GM21423 (cell line): ENCODE data around the gene S100B.
"Not testable (repeated sequence)": the region's sequence is repeated elsewhere in the genome, so short reads cannot be mapped to it uniquely, and the experiment has no call there.

ENCODE experiments used
- ATAC-seq: cut with Tn5 transposase; IDR thresholded peaks from one replicate; pipeline ENCODE4 v1.9.1; 2021; ENCODE audit warnings: mild to moderate bottlenecking, moderate library complexity; ENCODE audit not compliant: unreplicated experiment

S100B gene

GRCh38 chr21:46604329-46604974 is 430 bp downstream of the S100B start:
- no peak for ATAC-seq

- ATAC-seq: no peak
Measured at GRCh38 chr21:46603228-46603627, 1.7 kb downstream of the S100B start.

- ATAC-seq: no peak
Measured at GRCh38 chr21:46600978-46601377, 3.9 kb downstream of the S100B start.

GRCh38 chr21:46600305-46600704 is 4.6 kb downstream of the S100B start:
- ATAC-seq: no peak

GRCh38 chr21:46598581-46599572 is 6.0 kb downstream of the S100B start:
- no peak for ATAC-seq

- ATAC-seq: no peak
Measured at GRCh38 chr21:46597896-46598343, 7.0 kb downstream of the S100B start.

GRCh38 chr21:46597031-46597430 is 7.9 kb downstream of the S100B start:
- no peak for ATAC-seq

GRCh38 chr21:46596201-46596600 is 8.7 kb downstream of the S100B start:
- ATAC-seq: no peak

- ATAC-seq: no peak
Measured at GRCh38 chr21:46594276-46594675, 10.6 kb downstream of the S100B start.

GRCh38 chr21:46585191-46585953 is 19.5 kb downstream of the S100B start:
- no peak for ATAC-seq

GRCh38 chr21:46581780-46582307 is 23.0 kb downstream of the S100B start:
- no peak for ATAC-seq

GRCh38 chr21:46579394-46579793 is 25.5 kb downstream of the S100B start:
- not testable (repeated sequence) for ATAC-seq

- not testable (repeated sequence) for ATAC-seq
Measured at GRCh38 chr21:46577786-46578185, 27.1 kb downstream of the S100B start.

- no peak for ATAC-seq
Measured at GRCh38 chr21:46572850-46573249, 32.0 kb downstream of the S100B start.

- ATAC-seq: no peak
Measured at GRCh38 chr21:46570631-46571030, 34.3 kb downstream of the S100B start.

GRCh38 chr21:46570119-46570518 is 34.8 kb downstream of the S100B start:
- no peak for ATAC-seq

- ATAC-seq: no peak
Measured at GRCh38 chr21:46569081-46569480, 35.8 kb downstream of the S100B start.

- no peak for ATAC-seq
Measured at GRCh38 chr21:46568562-46568961, 36.3 kb downstream of the S100B start.

GRCh38 chr21:46567348-46567747 is 37.5 kb downstream of the S100B start:
- ATAC-seq: no peak

GRCh38 chr21:46564391-46564790 is 40.5 kb downstream of the S100B start:
- ATAC-seq: no peak
